Esophagus muscularis mucosa (tissue), 4 donors: ENCODE measurements around the gene HNRNPCL1. TPM values are rescaled to one million over a fixed set of nuclear protein-coding genes. Genes with fewer than 3 reads are reported as not detected.
"Not testable (repeated sequence)": the region's sequence is repeated elsewhere in the genome, so short reads cannot be mapped to it uniquely, and the experiment has no call there.

ENCODE experiments used
- DNase-seq: peaks from one replicate; pipeline ENCODE4 v3.0.0-alpha.2; 2017; ENCODE audit errors: extremely low spot score
- H3K27ac ChIP-seq, 4 donors: fragments of 200-600 bp; sonication (generic); replicated peaks in 1 of 4; 1 replicate in 3 of 4; 2 replicates in 1 of 4; pipeline ENCODE4 v1.5.1; 2016 to 2019; ENCODE audit warnings: mild to moderate bottlenecking in 1 of 4
- H3K27me3 ChIP-seq, 4 donors: fragments of 200-600 bp; sonication (generic); one replicate each; pipeline versions ENCODE4 v1.5.1 to v1.6.0; 2016 to 2019
- H3K36me3 ChIP-seq, 4 donors: fragments of 200-600 bp; sonication (generic); one replicate each; pipeline ENCODE4 v1.5.1; 2016 to 2019
- H3K4me1 ChIP-seq, 4 donors: fragments of 200-600 bp; sonication (generic); one replicate each; pipeline ENCODE4 v1.5.1; 2016 to 2019
- H3K4me3 ChIP-seq, 4 donors: fragments of 200-600 bp; sonication (generic); 1 replicate in 2 of 4; 2 replicates in 2 of 4; pipeline ENCODE4 v1.5.1; 2016 to 2019; ENCODE audit warnings: mild to moderate bottlenecking in 4 of 4, moderate library complexity in 1 of 4
- H3K9me3 ChIP-seq, 4 donors: fragments of 200-600 bp; sonication (generic); 1 replicate in 3 of 4; 2 replicates in 1 of 4; pipeline ENCODE4 v1.5.1; 2016 to 2019
- EP300 ChIP-seq: sonication (generic); formaldehyde crosslinking; IDR thresholded peaks from one replicate; pipeline ENCODE4 v1.6.1; 2017; ENCODE audit warnings: antibody characterized with exemption
- POLR2A ChIP-seq: fragments of 450-650 bp; IDR thresholded peaks from one replicate; pipeline ENCODE4 v1.6.1; 2017; ENCODE audit warnings: antibody characterized with exemption, moderate library complexity, mild to moderate bottlenecking, low read depth
- POLR2AphosphoS5 ChIP-seq, 2 donors: sonication (generic); formaldehyde crosslinking; IDR thresholded peaks; one replicate each; pipeline ENCODE4 v1.6.1; 2017; ENCODE audit warnings: antibody characterized with exemption in 2 of 2
- WGBS: methylation state at CpG from one replicate; pipeline ENCODE4 v1.1.5; 2018; 5-methylcytosine and 5-hydroxymethylcytosine counted together
- intact Hi-C: fragments of 100-400 bp; cut with DNase I; formaldehyde crosslinking; loops from one replicate; pipeline ENCODE4 v1.15.1; 2023
- total RNA-seq, 4 donors: library from RNA; depleted of rRNA; stranded (reverse); fragments of >200 nt; gene quantifications; one replicate each; pipeline versions ENCODE4 v1.1.0 to v1.2.1, GENCODE V29; 2016
- TF ChIP-seq, protein P1 (sequence below), 3 experiments: fragments of 200-600 bp in 2 of 3; fragments of 450-650 bp in 1 of 3; sonication (generic) in 2 of 3; IDR thresholded peaks; one replicate each; pipeline ENCODE4 v1.5.1; 2017 to 2019; ENCODE audit warnings: antibody characterized with exemption in 3 of 3, mild to moderate bottlenecking in 2 of 3, moderate library complexity in 1 of 3

The HNRNPCL1 gene
- not detected for total RNA-seq

DNA sequence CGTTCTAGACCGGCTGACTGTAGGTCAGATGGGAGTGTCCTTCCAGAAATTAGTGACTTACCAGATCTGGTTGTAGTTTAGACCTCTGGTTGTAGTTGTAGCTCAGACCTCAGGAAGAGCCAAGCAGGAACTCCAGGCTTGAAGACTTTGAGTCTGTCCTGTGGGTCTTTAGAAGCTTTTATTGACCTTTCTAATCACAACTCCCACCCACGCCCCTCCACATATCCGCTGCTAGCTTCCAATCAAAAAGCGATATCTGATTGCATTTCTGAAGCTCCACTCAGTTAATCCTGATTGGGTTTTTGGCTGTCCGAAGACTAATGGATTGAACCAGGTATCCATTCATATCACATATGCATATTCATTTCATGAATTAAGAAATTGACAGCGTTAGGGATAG lies at the start of gene HNRNPCL1:
Gene HNRNPCL1 (minus strand): TSS at position 101 of the 400 bp plus-strand sequence. CDS start 431 bp downstream, outside the sequence.
- H3K4me3 ChIP-seq, DNase-seq, H3K27ac ChIP-seq, H3K36me3 ChIP-seq, intact Hi-C loops, H3K4me1 ChIP-seq, H3K27me3 ChIP-seq, H3K9me3 ChIP-seq: not testable (repeated sequence)
- 88% methylated on average over 7 of the region's 7 CpGs for WGBS

DNA sequence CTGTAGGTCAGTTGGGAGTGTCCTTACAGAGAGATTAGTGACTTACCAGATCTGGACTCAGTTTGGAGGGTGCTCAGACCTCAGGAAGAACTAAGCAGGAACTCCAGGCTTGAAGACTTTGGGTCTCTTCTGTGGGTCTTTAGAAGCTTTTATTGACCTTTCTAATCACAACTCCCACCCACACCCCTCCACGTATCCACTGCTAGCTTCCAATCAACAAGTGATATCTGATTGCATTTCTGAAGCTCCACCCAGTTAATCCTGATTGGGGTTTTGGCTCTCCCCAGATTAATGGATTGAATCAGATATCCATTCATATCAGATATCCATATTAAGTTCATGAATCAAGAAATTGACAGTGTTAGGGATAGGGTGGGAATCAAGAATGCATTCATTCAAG lies 49.6 kb upstream of the HNRNPCL1 start, which contains the start of gene PRAMEF10:
Gene PRAMEF10 (minus strand): TSS at position 101 of the 400 bp plus-strand sequence. CDS start 2,423 bp downstream, outside the sequence.
- H3K9me3 ChIP-seq, intact Hi-C loops, H3K27ac ChIP-seq, H3K4me3 ChIP-seq, H3K36me3 ChIP-seq, H3K27me3 ChIP-seq, DNase-seq, H3K4me1 ChIP-seq: not testable (repeated sequence)
- WGBS: no CpG with 5 or more reads among the region's 1 CpG

DNA sequence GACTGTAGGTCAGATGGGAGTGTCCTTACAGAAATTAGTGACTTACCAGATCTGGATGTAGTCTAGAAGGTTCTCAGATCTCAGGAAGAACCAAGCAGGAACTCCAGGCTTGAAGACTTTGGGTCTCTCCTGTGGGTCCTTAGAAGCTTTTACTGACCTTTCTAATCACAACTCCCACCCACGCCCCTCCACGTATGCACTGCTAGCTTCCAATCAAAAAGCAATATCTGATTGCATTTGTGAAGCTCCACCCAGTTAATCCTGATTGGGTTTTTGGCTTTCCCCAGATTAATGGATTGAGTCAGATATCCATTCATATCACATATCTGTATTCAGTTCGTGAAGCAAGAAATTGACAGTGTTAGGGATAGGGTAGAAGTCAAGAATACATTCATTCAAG lies 37.6 kb upstream of the HNRNPCL1 start, which contains the start of gene PRAMEF4:
Gene PRAMEF4 (minus strand): TSS at position 101 of the 400 bp plus-strand sequence. CDS start 2,807 bp downstream, outside the sequence.
- H3K36me3 ChIP-seq, H3K27ac ChIP-seq, H3K4me1 ChIP-seq, H3K4me3 ChIP-seq, H3K27me3 ChIP-seq, H3K9me3 ChIP-seq, DNase-seq, intact Hi-C loops: not testable (repeated sequence)
- 66% methylated on average over 3 of the region's 3 CpGs for WGBS

DNA sequence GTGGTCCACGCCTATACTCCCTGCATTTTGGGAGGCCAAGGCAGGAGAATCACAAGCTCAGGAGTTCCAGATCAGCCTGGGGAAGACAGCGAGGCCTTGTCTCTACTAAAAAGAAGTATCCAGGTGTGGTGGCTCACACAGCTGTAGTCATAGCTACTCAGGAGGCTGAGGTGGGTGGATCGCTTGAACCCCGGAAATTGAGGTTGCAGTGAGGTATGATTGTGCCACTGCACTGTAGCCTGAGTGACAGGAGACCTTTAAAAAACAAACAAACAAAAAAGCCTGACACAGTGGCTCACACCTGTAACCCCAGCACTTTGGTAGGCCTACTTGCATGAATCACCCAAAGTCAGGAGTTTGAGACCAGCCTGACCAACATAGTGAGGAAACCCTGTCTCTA lies 29.9 kb upstream of the HNRNPCL1 start:
- H3K36me3 ChIP-seq, intact Hi-C loops: not testable (repeated sequence)

DNA sequence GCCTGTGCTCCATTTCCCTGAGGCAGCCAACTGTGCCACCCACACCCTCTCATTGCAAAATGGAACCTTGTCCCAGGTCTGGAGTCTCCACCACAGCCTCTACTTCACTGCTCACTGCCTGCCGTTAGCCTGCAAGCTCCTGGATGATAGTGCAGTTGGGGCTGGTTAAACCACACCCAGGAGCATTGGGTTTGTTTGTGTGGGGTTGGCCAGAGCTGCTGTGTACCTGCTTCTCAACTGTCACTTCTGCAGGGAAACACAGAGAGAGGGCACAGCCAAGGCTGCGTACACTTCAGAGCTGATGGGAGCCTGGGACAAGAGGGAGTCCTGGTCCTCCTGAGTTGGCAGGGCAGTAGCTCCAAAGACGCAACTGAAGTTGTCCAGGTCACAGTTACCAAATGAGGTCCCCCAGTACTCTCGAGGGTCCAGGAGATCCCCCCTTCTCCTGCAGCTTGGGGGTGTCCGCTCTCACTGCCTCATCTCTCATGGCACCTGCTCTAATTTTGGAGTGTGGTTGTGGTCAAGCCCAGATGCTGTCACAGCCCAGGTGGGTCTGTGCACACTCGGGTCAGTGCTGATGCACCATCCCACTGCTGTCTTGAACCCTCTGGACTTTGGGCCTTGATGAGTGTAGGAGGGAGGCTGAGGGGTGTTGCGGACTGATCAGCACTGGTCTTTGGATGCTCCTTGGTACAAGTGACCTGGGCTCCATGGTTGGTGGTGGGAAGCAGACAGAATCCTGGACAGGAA lies 14.8 kb upstream of the HNRNPCL1 start:
- WGBS: 75% methylated on average over 1 of the region's 7 CpGs
- peak; percentile 26 for DNase-seq
- intact Hi-C loops, H3K27me3 ChIP-seq, H3K36me3 ChIP-seq, H3K27ac ChIP-seq, H3K4me3 ChIP-seq, H3K9me3 ChIP-seq, H3K4me1 ChIP-seq: not testable (repeated sequence)

More for the DNA sequence above, 29.9 kb upstream of the HNRNPCL1 start:
- H3K27me3 ChIP-seq, H3K4me1 ChIP-seq, H3K4me3 ChIP-seq, H3K27ac ChIP-seq, DNase-seq, H3K9me3 ChIP-seq: not testable (repeated sequence)
- WGBS: 93% methylated on average over 2 of the region's 4 CpGs

DNA sequence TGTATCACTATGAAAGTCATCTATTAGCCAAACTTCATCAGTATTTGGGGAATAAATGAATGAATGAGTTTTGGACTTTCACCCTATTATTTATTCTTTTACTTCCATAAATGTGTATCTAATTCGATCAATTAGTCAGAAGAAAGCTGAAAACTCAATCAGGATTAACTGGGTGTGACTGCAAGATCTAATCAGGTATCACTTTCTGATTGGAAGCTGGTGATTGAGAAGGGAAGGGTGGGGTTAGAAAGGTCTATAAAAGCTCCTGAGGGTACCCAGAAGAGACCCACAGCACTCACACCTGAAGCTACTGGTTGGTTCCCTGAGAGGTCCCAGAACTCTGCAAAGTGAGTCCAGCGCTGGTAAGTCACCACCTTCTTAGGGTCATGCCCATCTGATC lies 8.3 kb upstream of the HNRNPCL1 start, which contains the start of gene PRAMEF2:
Gene PRAMEF2 (plus strand): TSS at position 301 of the 400 bp plus-strand sequence. CDS start 1,924 bp downstream, outside the sequence.
- H3K9me3 ChIP-seq, intact Hi-C loops, H3K4me3 ChIP-seq, H3K27me3 ChIP-seq, H3K4me1 ChIP-seq, H3K27ac ChIP-seq, DNase-seq, H3K36me3 ChIP-seq: not testable (repeated sequence)
- 67% methylated on average over 2 of the region's 2 CpGs for WGBS

DNA sequence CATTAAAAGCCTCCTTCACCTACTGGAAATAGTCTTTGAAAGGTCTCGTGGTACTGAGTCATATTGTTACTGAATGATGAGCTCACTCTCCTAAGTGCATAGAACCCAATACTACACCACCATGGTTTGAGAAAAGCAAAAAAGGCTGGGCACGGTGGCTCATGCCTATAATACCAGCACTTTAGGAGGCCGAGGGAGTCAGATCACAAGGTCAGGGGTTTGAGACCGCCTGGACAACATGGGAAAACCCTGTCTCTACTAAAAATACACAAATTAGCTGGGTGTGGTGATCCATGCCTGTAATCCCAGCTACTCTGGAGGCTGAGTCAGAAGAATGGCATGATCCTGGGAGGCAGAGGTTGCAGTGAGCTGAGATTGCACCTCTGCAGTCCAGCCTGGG lies 3.3 kb upstream of the HNRNPCL1 start:
- no peak for DNase-seq
- intact Hi-C loops: no loop called here

DNA sequence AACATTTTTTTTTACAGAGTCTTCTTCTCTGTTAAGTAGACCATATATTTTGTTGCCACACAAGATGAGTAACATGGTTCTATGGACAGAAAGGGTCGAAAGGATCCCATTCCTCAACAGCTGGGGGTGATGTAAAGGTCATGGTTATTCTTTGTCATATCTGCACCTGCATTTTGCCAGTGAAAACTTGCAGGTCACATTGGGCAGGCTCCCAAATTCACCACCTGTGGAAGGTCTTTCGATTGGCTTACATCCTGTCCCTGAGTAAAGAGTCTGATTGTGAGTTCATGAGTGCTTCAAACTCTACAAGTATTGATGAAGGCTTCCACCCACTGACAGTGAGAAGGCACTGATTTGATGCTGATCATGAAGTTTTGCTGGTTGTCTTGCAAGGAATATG lies 15.3 kb downstream of the HNRNPCL1 start:
- DNase-seq, H3K36me3 ChIP-seq, H3K4me3 ChIP-seq, H3K27ac ChIP-seq, H3K4me1 ChIP-seq, H3K27me3 ChIP-seq, intact Hi-C loops, H3K9me3 ChIP-seq: not testable (repeated sequence)
- whole genome bisulfite sequencing: 65% methylated on average over 2 of the region's 2 CpGs

More for the DNA sequence above, 3.3 kb upstream of the HNRNPCL1 start:
- Histone ChIP-seq H3K4me1 (no peaks in the 10 kb centered on the region), H3K36me3 (no peaks in the 10 kb centered on the region), H3K27me3 (peaks cover 0 to 5% (median 0%) of the 10 kb centered on the region in 4 donors), H3K9me3 (no peaks in the 10 kb centered on the region), H3K27ac (no peak overlapping the region), H3K4me3 (no peak overlapping the region)
- 61% methylated on average over 4 of the region's 4 CpGs for WGBS
- TF ChIP-seq EP300: no peak
- no peak for TF ChIP-seq POLR2AphosphoS5 (IDR thresholded peaks at IDR 0.05)
- TF ChIP-seq, protein P1, sequence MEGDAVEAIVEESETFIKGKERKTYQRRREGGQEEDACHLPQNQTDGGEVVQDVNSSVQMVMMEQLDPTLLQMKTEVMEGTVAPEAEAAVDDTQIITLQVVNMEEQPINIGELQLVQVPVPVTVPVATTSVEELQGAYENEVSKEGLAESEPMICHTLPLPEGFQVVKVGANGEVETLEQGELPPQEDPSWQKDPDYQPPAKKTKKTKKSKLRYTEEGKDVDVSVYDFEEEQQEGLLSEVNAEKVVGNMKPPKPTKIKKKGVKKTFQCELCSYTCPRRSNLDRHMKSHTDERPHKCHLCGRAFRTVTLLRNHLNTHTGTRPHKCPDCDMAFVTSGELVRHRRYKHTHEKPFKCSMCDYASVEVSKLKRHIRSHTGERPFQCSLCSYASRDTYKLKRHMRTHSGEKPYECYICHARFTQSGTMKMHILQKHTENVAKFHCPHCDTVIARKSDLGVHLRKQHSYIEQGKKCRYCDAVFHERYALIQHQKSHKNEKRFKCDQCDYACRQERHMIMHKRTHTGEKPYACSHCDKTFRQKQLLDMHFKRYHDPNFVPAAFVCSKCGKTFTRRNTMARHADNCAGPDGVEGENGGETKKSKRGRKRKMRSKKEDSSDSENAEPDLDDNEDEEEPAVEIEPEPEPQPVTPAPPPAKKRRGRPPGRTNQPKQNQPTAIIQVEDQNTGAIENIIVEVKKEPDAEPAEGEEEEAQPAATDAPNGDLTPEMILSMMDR (IDR thresholded peaks at IDR 0.05): no peak
- TF ChIP-seq POLR2A: no peak

DNA sequence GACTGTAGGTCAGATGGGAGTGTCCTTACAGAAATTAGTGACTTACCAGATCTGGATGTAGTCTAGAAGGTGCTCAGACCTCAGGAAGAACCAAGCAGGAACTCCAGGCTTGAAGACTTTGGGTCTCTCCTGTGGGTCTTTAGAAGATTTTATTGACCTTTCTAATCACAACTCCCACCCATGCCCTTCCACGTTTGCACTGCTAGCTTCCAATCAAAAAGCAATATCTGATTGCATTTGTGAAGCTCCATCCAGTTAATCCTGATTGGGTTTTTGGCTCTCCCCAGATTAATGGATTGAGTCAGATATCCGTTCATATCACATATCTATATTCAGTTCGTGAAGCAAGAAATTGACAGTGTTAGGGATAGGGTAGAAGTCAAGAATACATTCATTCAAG lies 17.2 kb downstream of the HNRNPCL1 start, which contains the start of gene PRAMEF11:
Gene PRAMEF11 (minus strand): TSS at position 101 of the 400 bp plus-strand sequence. CDS start 2,621 bp downstream, outside the sequence.
- H3K36me3 ChIP-seq, H3K4me3 ChIP-seq, intact Hi-C loops, DNase-seq, H3K27me3 ChIP-seq, H3K9me3 ChIP-seq, H3K4me1 ChIP-seq, H3K27ac ChIP-seq: not testable (repeated sequence)
- WGBS: 61% methylated on average over 3 of the region's 3 CpGs

DNA sequence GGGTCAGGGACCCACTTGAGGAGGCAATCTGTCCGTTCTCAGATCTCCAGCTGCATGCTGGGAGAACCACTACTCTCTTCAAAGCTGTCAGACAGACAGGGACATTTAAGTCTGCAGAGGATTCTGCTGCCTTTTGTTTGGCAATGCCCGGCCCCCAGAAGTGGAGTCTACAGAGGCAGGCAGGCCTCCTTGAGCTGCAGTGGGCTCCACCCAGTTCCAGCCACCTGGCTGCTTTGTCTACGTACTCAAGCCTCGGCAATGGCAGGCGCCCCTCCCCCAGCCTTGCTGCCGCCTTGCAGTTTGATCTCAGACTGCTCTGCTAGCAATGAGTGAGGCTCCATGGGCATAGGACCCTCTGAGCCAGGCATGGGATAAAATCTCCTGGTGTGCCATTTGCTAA lies 29.5 kb downstream of the HNRNPCL1 start:
- H3K27ac ChIP-seq, intact Hi-C loops, H3K36me3 ChIP-seq, H3K4me1 ChIP-seq, DNase-seq, H3K27me3 ChIP-seq, H3K4me3 ChIP-seq, H3K9me3 ChIP-seq: not testable (repeated sequence)
- no CpG with 5 or more reads among the region's 6 CpGs for WGBS
